C4-2B (cell line): ENCODE measurements around the gene DRC1.

Experiments
- CTCF ChIP-seq: fragments of 450-650 bp; conservative IDR thresholded peaks from 2 replicates; pipeline ENCODE4 v1.5.1; 2017; ENCODE audit warnings: mild to moderate bottlenecking
- ZFX ChIP-seq: fragments of 450-650 bp; IDR thresholded peaks from 2 replicates; pipeline ENCODE4 v1.6.1; 2017

- TF ChIP-seq CTCF (no peak), ZFX (no peak)
Measured at GRCh38 chr2:26489213-26489850, 87.6 kb downstream of the DRC1 start.
